Stimulated activated CD8-positive, alpha-beta memory T cell treated with anti-CD3 and anti-CD28 coated beads, Interleukin-12 subunit alpha, Interleukin-12 subunit beta, amount 100 ng/mL, for 24 hours (primary cell): ENCODE measurements around the gene RER1.

Source experiments
- DNase-seq: peaks from one replicate; pipeline ENCODE4 v3.0.0-alpha.2; 2020; ENCODE audit errors: extremely low read depth

Gene RER1

GRCh38 chr1:2445162-2445822, 53.7 kb downstream of the RER1 start:
- DNase-seq: no peak

GRCh38 chr1:2445823-2446215, 54.2 kb downstream of the RER1 start:
- no peak for DNase-seq

- no peak for DNase-seq
These were observed 54.8 kb downstream of the RER1 start for GRCh38 chr1:2446394-2446793.

GRCh38 chr1:2446861-2447260, 55.2 kb downstream of the RER1 start:
- DNase-seq: no peak

GRCh38 chr1:2447276-2448097, 55.8 kb downstream of the RER1 start:
- no peak for DNase-seq

GRCh38 chr1:2448098-2448445, 56.4 kb downstream of the RER1 start:
- DNase-seq: no peak

GRCh38 chr1:2449636-2450454, 58.2 kb downstream of the RER1 start:
- DNase-seq: no peak

GRCh38 chr1:2451741-2452140, 60.1 kb downstream of the RER1 start:
- DNase-seq: no peak

GRCh38 chr1:2452201-2452931, 60.7 kb downstream of the RER1 start:
- DNase-seq: no peak

- DNase-seq: no peak
These were observed 61.3 kb downstream of the RER1 start for GRCh38 chr1:2452932-2453315.

GRCh38 chr1:2454227-2454626, 62.6 kb downstream of the RER1 start:
- DNase-seq: no peak
